Stimulated activated CD8-positive, alpha-beta memory T cell treated with anti-CD3 and anti-CD28 coated beads, Interleukin-4, amount 100 ng/mL, for 1 hour (primary cell): Measurements from ENCODE around the gene ETV6.

Experiments used
- DNase-seq, 2 donors: peaks; one replicate each; pipeline ENCODE4 v3.0.0-alpha.2; 2020; ENCODE audit warnings: low read depth in 2 of 2, low spot score in 1 of 2

Gene ETV6

GRCh38 chr12:11693601-11694000 lies 44.1 kb downstream of the ETV6 start:
- no peak for DNase-seq

GRCh38 chr12:11694528-11694927 lies 45.1 kb downstream of the ETV6 start:
- no peak for DNase-seq

- DNase-seq: no peak
These were observed 45.8 kb downstream of the ETV6 start for GRCh38 chr12:11695321-11695720.

GRCh38 chr12:11696084-11696483 lies 46.6 kb downstream of the ETV6 start:
- no peak for DNase-seq

- no peak for DNase-seq
These were observed 47.7 kb downstream of the ETV6 start for GRCh38 chr12:11697131-11697530.

- no peak for DNase-seq
These were observed 48.4 kb downstream of the ETV6 start for GRCh38 chr12:11697670-11698387.

GRCh38 chr12:11698729-11699128 lies 49.3 kb downstream of the ETV6 start:
- DNase-seq: no peak

- DNase-seq: no peak
These were observed 52.0 kb downstream of the ETV6 start for GRCh38 chr12:11701433-11701832.

- no peak for DNase-seq
These were observed 53.5 kb downstream of the ETV6 start for GRCh38 chr12:11702959-11703358.

GRCh38 chr12:11703378-11703777 lies 53.9 kb downstream of the ETV6 start:
- DNase-seq: no peak

- no peak for DNase-seq
These were observed 54.6 kb downstream of the ETV6 start for GRCh38 chr12:11704089-11704488.

- DNase-seq: no peak
These were observed 55.5 kb downstream of the ETV6 start for GRCh38 chr12:11705010-11705409.

- DNase-seq: no peak
These were observed 57.3 kb downstream of the ETV6 start for GRCh38 chr12:11706509-11707379.

- no peak for DNase-seq
These were observed 58.1 kb downstream of the ETV6 start for GRCh38 chr12:11707535-11707934.

GRCh38 chr12:11709513-11709912 lies 60.0 kb downstream of the ETV6 start:
- no peak for DNase-seq

GRCh38 chr12:11710431-11710830 lies 61.0 kb downstream of the ETV6 start:
- no peak for DNase-seq

GRCh38 chr12:11710906-11711305 lies 61.4 kb downstream of the ETV6 start:
- no peak for DNase-seq

GRCh38 chr12:11711651-11712327 lies 62.3 kb downstream of the ETV6 start:
- DNase-seq: no peak

- no peak for DNase-seq
These were observed 63.0 kb downstream of the ETV6 start for GRCh38 chr12:11712491-11712890.

- DNase-seq: no peak
These were observed 63.7 kb downstream of the ETV6 start for GRCh38 chr12:11713202-11713601.

- no peak for DNase-seq
These were observed 65.2 kb downstream of the ETV6 start for GRCh38 chr12:11714626-11715025.

- DNase-seq: no peak
These were observed 66.1 kb downstream of the ETV6 start for GRCh38 chr12:11715621-11716020.
